GM21360 (cell line): ENCODE data around the gene UBE2L5.

ENCODE experiments used
- ATAC-seq: cut with Tn5 transposase; IDR thresholded peaks from one replicate; pipeline ENCODE4 v1.9.1; 2021; ENCODE audit warnings: mild to moderate bottlenecking, moderate library complexity; ENCODE audit not compliant: unreplicated experiment

The UBE2L5 gene

DNA sequence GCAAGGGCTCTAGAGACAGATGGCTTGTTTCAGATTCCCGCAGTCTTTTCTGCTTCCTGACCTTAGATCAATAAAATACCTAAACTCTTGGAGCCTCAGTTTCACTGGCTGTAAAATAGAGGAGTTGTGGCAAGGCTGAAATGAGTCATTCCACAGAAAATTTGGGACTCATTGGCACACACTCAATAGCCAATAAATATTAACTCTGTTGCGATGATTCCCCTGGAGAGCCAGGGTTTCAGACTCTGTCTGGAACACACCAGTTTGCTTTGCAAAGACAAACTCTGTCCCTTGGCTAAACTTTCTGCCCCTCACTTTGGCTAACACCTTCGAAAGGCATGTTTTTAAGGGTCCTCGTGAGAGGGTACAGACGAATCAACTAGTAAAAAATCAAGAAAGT, 18.1 kb upstream of the UBE2L5 start:
- no peak for ATAC-seq

DNA sequence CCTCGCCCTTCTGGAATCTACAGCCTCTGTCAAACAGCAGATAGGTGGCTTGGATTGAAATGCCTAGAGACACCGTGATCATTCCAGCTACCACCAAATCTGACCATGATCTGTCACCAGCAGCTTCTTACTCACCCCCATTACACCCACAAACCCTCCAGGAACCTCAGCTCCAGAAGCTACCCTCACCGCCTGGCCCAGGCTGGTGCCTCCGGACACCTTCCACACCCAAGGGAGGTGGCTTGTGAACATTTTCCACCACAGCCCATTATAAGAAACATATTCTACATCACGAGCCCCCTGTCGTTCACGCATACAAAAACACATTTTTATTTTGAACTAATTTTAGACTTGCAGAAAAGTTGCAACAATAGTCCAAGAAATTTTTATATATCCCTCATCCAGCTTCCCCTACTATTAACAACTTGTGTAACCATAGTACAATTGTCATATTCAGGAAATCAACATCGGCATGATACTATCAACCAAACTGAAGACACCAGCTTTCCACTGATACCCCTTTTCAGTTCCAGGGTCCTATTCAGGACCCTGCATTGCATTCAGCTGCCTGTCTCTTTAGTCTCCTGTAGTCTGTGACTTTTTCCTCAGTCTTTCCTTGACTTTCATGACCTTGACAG, 15.4 kb upstream of the UBE2L5 start:
- ATAC-seq: no peak

- peak; percentile 77 for ATAC-seq
Observed at GRCh38 chr13:30408319-30409101, 13.8 kb upstream of the UBE2L5 start.

- ATAC-seq: no peak
Observed at GRCh38 chr13:30409886-30410704, 12.2 kb upstream of the UBE2L5 start.

DNA sequence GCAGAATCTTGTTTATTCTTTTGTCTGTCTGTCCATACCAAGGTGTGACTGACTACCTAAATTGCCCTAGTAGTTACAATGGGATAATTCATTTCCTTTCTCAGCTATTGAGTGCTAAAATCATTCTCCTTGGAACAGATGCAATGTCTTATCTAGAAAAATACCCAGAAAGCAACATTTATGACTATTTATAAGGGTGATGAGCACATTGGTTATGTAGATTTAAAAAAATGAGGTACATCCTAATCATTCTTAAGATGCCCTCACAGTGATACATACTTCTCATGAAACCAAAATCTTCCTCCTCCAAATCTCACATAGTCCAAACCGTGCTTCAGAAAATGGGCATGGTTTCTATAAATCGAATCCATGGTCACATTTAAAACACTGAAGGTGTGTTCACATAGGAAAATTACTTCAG, 11.6 kb upstream of the UBE2L5 start:
- ATAC-seq: no peak

DNA sequence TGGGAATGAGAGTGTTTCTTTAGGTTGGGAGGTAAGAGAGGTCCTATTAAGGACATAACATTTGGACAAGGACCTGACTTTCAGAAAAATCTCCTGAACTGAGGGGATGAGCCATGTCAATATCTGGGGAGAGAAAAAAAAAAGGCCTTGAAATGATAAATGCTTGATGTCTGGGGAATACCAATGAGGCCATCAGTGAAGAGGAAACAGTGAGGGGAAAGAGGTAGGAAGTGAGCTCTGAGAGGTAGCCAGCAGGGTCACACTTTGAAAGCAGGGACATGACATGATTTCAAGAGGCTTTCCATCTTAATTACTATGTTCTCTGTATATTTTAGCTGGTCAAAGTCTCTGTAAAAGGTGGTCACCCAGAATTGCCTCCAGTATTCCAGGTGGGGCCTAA, 9.9 kb upstream of the UBE2L5 start:
- ATAC-seq: no peak

GRCh38 chr13:30413842-30414241, 8.5 kb upstream of the UBE2L5 start:
- ATAC-seq: no peak

- ATAC-seq: no peak
Observed at GRCh38 chr13:30415430-30416030, 6.8 kb upstream of the UBE2L5 start.

GRCh38 chr13:30416471-30416870, 5.8 kb upstream of the UBE2L5 start:
- ATAC-seq: no peak

DNA sequence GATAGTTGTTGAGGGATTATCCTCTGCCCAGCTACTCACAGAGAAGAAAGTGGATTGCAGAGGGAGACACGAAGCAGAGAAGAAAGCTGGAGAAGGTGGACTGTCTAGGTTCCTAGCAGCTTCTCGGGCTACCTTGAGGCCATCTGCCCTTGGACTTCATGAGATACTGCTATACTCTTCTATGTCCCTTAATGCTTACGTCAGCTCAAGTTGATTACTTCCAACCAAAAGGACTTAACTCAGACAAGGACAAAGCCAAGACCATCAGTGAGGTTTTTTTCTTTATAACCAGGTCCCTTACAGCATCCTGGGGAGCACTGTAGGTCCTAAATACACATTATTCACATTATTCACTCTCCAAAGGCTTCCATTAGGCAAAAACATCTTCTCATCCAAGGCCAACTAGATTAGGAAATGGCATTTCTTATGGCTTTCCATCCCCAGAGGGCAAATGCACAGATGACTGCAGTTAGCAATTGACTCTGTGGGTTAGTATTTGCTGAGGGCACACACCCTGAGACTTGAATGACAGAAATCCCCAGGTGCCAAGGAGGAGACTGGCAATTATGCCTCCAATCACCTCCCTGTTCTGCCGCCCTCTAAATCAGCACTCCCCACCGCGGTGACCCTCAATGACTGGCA, 4.1 kb upstream of the UBE2L5 start:
- no peak for ATAC-seq

- no peak for ATAC-seq
Observed at GRCh38 chr13:30418717-30419459, 3.4 kb upstream of the UBE2L5 start.

DNA sequence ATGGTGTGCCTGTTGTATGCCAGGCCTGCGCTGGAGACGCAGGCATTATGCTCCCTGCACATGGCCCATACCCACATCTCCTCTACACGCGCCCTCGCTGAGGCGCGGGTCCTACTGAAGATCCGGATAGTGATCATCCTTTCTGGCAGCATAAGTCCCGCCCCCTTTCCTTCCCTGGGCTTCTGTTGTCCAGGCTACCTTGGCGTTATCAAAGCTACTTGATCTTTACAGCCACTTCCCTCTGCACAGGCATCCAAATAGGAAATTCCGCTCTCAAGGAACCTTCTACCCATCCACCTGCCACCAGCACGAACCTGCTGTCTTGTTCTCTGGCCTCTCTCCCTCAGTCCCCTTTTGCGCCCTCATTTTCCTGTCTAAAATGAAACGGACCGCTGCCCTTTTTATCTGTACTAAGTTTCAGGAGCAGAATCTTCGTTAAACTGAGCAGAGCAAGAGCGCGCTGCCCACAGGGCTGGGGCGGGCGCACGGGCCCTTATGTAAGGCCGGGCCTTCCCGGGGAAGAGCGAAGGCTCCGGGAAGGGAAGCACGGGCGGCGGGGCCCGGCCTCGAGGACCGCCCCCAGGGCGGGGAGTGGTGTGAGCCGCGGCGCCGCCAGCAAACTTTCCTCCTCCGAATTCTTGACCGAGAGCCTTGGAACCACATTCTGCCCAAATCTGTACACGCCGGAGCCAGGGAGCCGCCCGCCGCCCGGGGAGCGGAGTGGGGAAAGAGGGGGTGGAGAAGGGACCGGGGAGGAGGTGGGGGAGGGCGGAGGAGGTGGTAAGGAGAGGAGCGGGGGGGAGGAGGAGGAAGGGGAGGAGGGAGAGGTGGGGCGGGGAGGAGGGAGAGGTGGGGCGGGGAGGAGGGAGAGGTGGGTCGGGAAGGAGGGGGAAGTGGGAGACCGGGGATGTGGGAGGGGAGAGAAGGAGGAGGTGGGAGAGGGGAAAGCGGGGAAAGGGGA, 920 bp upstream of the UBE2L5 start:
- peak; percentile 40 for ATAC-seq

- no peak for ATAC-seq
Observed at GRCh38 chr13:30423891-30424290, 1.6 kb downstream of the UBE2L5 start.

- no peak for ATAC-seq
Observed at GRCh38 chr13:30429235-30429634, 6.9 kb downstream of the UBE2L5 start.

DNA sequence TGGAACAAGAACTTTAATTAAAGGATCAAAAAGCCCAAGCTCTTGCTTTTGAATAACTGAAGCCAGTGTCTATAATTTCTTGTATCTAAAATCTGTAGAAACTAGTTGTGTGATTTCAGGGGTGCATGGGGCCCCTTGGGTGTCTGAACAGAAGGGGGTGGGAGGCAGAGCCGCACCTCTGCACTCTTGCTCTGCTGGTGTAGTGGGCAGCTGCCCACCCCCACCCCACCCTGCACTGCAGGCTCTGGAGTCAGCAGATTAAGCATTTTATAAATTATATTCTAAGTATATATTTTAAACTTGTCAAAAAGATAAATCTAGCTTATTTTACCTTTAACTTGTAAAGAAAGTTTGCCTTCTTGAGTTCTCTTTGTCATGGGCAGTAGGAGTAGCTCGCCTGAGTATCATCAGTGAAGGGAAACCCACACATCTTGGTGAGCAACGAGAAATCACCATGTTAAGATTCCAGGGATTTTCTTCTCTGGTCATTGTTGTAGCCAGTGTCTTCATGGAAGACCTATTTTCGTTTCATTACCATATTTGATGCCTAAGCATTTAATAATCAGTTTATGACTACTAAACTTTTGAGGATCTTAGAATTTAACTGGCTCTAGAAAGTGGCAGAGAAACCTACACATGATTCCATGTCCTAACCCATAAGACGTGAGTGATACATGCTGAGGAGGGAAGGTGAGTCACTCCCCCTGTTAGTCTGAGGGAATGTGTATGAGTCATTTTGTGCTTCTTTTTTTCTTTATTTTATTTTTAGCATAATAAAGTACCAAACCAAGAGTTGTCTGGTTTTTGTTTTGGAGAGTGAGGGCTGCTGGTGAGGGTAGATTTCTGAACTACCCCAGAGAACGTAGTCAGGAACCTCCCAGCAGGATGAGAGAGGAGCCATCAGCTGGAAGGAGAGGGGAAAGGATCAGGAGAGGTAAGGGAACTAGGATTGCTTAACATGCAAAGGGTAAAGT, 7.7 kb downstream of the UBE2L5 start:
- ATAC-seq: peak; percentile 66

DNA sequence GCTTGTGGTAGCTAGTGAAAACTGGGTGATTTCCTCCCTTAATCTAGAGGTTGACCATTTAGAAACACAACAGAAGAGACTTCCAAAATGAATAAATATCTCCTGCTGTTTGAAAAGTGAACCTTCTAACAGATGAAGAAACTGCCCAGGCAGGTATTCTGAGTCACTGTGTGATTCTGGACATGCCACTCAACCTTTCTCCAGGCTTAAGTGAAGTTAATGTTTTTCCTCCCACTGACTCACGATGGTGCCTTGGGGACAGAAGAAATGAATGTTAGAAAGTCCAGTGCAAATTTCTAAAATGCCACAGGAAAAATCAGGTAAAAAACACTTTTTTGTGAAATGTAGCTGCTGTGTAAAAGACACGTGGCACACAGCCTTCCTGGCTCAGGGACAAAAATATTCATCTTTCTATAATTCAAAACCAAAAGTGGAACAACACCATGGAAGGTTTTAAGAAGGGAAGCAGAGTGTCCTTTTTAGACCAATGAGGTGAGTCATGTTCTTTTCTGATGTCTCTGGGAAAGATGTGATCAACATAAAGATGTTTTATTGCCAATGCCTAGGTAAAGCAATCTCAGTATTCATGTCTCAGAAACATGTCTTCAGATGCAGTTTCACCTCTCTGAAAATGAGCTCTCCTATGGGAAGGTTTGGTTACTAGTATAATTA, 9.1 kb downstream of the UBE2L5 start:
- ATAC-seq: no peak

DNA sequence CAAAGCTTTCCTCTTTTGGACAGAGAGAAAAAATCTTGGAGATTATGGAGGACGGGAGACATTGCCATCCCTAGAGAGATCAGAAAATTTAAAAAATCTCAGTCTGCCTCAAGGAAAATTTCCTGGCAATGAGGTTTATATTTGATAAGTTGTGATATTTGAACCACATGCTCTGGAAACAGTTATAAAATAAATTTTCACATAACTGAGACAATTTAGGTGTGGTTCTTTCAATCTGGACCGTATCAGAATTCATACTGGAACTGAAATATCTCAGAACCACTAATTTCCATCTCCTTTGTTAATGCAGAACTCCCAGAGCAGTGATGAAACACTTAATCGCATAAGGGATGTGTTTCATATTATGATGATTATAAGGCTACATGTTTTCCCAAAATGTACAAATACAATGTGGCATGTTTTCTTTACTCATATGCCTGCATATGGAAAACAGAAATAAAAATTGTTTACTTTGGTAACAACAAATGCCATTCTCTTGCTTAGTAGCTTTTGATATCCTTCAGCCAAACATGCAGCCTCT, 13.7 kb downstream of the UBE2L5 start:
- no peak for ATAC-seq
